D721Med (cell line): Measurements from ENCODE around the gene RANGAP1.

Experiments
- DNase-seq: peaks from one replicate; pipeline ENCODE4 v3.0.0; 2011; ENCODE audit warnings: low spot score; ENCODE audit not compliant: insufficient read length
- FAIRE-seq: peaks from 2 replicates; lab custom pipeline; 2011; peaks lifted over from hg19 to GRCh38; lab: Jason Lieb, UNC
- TF ChIP-seq, protein P1 (sequence below): IDR thresholded peaks from 2 replicates; pipeline ENCODE4 v1.5.1; 2012; ENCODE audit warnings: mild to moderate bottlenecking, control low read depth; ENCODE audit not compliant: insufficient read depth; ENCODE audit errors: missing control alignments

The RANGAP1 gene

DNA sequence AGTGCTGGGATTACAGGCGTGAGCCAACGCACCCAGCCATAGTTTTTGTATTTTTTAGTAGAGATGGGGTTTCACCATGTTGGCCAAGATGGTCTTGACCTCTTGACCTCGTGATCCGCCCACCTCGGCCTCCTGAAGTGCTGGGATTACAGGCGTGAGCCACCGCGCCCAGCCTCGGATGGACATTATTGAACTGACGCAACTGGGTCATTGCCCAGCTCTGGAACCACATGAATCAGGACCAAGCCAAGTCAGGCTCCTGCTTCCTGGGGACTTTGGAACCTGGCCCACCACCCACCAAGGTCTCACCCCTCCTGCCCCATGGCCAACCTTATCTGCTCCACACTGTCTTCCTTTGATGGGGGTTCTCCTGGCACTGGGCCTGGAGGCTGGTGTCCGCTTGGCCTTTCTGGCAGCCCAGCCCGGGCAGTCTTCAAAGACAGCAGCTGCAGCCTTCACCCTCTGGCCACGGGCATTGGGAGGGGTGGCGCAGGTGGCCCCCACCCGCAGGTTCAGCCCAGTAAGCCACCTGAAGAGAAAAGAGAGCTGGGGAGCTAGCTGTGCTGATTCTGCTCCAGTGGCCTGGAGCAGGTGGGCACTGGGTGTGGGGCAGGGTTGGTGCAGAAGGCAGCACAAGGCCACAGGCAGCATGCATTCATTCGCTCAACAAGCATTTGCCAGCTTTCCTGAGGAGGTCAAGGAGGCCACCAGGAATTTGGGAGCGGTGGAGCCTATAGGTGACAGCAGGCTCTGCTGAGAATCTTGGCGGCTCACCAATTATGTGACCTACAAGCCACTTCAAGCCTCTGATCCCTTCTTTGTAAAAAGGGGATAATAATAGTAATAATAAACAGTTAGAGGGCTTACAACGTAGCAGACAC, 50.9 kb downstream of the RANGAP1 start:
- DNase-seq (no peak), FAIRE-seq (no peak)
- TF ChIP-seq, protein P1, sequence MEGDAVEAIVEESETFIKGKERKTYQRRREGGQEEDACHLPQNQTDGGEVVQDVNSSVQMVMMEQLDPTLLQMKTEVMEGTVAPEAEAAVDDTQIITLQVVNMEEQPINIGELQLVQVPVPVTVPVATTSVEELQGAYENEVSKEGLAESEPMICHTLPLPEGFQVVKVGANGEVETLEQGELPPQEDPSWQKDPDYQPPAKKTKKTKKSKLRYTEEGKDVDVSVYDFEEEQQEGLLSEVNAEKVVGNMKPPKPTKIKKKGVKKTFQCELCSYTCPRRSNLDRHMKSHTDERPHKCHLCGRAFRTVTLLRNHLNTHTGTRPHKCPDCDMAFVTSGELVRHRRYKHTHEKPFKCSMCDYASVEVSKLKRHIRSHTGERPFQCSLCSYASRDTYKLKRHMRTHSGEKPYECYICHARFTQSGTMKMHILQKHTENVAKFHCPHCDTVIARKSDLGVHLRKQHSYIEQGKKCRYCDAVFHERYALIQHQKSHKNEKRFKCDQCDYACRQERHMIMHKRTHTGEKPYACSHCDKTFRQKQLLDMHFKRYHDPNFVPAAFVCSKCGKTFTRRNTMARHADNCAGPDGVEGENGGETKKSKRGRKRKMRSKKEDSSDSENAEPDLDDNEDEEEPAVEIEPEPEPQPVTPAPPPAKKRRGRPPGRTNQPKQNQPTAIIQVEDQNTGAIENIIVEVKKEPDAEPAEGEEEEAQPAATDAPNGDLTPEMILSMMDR = no peak

DNA sequence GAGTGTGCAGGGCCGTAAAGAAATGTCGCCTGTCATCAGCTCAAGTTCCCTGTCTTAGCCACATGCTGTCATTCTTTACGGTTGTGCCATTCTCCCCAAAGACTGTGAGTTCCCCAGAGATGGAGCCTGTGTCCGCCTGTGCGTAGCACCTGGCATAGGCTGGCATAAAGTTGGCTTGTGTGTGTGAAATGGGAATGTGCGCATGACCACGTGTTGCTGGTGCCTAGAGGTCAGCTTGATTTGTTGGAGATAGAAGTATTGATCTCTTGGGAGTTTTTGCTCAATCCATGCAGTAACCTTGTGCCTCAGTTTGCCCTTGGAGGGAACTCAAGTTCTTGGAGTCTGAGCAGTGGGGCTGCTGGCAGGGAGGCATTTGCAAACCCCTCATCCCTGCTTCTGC, 54.6 kb downstream of the RANGAP1 start:
- TF ChIP-seq, protein P1 = no peak
- DNase-seq (no peak), FAIRE-seq (no peak)

DNA sequence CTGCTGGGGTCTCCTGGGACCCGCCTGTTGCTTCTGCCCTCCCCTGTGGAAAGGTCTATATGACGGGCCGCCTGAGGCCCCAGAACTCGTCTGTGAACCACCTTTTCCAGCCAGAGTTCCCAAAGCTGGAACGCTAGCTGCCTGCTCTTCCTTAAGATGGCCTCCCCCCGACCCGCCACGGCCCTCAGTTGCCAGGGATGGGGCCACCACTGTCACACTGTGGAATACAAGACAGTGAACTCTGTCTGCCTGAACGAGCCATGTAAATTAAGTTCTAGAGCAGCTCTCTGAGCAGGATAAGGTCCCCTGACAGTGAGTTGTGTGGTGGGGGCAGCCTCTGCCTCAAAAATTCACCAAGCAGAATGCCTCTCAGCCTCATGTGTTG, 55.6 kb downstream of the RANGAP1 start:
- TF ChIP-seq, protein P1 = no peak
- FAIRE-seq = no peak
- no peak for DNase-seq

DNA sequence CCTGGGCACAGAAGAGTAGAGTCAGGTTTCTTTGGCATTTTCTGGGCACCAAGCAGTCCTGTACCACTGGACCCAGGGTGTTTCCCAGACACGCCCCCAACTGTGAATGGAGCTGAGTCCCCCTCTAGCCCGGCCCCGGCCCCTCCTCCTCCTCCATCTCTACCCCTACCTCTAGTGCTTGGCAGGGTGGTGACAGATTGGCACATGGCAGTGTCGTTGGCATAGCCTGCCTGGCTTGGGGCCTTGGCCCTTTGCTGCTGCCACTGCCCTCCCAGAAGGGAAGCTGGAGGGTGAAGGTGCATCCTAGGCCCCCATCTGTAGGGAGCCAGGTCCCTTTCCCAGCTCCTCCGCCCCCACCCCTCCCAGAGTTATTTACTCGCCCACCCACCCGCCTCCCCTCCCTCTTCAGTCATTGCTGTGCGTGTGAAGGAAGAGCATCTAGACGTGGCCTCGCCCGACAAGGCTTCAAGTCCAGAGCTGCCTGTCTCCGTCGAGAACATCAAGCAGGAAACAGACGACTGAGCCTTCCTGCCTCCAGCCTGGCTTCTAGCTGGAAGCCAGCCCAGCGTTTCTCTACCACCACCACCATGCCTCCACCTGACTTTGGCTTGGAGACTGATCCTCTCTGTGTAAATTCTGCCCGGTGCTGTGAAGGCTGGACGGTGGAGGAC, 56.1 kb downstream of the RANGAP1 start:
- FAIRE-seq (no peak), DNase-seq (no peak)
- TF ChIP-seq, protein P1 = no peak

DNA sequence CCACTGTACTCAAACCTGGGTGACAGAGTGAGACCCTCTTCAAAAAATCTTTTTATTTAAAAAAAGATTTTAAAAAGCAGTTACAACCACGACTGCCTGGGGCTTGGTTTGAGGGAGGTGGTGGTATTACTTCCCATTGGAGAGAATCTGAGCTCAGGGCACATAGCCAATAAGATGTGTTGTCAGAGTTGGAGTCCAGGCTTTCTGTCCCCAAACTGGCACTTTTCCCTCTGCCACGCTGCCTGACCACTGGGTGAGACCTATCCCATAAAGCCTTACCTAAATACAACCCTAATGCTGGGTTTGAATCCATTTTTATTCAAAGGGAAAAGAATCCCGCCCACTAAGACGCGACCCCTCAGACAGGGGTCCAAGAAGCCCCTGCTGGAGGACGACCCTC, 56.8 kb downstream of the RANGAP1 start:
- TF ChIP-seq, protein P1 = no peak
- DNase-seq = no peak
- FAIRE-seq = no peak

DNA sequence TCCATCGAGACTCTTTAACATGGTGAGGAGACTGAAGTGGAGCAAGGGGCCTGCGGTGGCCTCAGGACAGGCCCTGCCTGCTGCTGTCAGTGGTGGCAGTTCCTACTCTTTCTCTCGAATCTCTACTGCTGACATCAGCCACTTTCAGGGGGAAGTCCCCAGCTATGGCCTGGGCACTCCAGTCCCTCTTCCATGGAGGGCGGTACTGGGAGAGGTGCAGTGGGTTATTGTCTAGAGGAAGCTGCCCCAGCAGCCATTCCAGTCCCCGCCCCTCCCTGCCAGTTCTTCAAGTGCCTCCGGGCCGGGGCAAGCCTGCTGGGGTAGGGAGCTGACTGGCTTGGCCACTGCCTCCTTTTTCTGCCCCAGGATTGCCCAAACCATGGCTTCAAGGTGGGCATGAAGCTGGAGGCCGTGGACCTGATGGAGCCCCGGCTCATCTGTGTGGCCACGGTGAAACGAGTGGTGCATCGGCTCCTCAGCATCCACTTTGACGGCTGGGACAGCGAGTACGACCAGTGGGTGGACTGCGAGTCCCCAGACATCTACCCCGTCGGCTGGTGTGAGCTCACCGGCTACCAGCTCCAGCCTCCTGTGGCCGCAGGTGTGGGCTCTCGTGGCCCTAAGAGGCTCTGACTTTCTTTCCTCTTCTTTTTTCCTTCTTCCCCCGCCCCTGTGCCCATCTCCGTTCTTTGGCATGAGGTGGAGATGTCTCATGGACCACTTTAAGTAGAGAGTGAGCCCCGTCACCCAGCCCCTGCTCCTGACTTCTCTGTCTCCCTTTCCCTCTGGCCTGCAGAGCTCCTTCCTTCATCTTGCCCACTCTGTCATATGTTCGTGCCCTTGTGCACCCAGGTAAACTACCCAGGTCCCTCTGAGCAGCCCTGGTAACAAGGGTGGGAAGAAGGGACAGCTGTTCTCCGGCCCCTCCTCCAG, 59.0 kb downstream of the RANGAP1 start:
- TF ChIP-seq, protein P1 = no peak
- no peak for FAIRE-seq
- DNase-seq = no peak
